HEK293 (cell line): ENCODE data around the gene TNFRSF4.
A peak's percentile ranks its signal among the peaks of the same experiment; 100 is the strongest.

Experiments
- CTCF ChIA-PET: fragments of 350-600 bp; formaldehyde crosslinking; extraction: SDS; loops from one replicate; lab custom pipeline; 2021; ENCODE audit warnings: antibody characterized with exemption; lab: Yijun Ruan, JAX
- POLR2A ChIA-PET: fragments of 300-600 bp; formaldehyde crosslinking; extraction: SDS; loops from one replicate; lab custom pipeline; 2020; ENCODE audit warnings: antibody characterized with exemption, inconsistent platforms; lab: Yijun Ruan, JAX
- H3K27ac ChIP-seq: fragments of 200-500 bp; sonication (Bioruptor generic); 2 replicates; pipeline ENCODE4 v1.5.1; 2014; ENCODE audit warnings: low read depth, low read length, control low read depth, inconsistent platforms; ENCODE audit errors: extremely low read depth
- H3K36me3 ChIP-seq, 2 experiments: fragments of 200-500 bp in 1 of 2; sonication (Bioruptor generic) in 1 of 2; 1 replicate in 1 of 2; 2 replicates in 1 of 2; pipeline ENCODE4 v1.5.1; 2014 to 2017; ENCODE audit warnings: inconsistent platforms in 2 of 2, low read length in 2 of 2; ENCODE audit not compliant: control insufficient read depth in 2 of 2, insufficient read depth in 1 of 2
- H3K4me1 ChIP-seq: fragments of 200-500 bp; sonication (Bioruptor generic); 2 replicates; pipeline ENCODE4 v1.5.1; 2014; ENCODE audit warnings: mild to moderate bottlenecking, low read length, inconsistent platforms; ENCODE audit not compliant: control insufficient read depth, insufficient read depth
- H3K4me3 ChIP-seq: 2 replicates; pipeline ENCODE4 v1.5.1; 2011; ENCODE audit warnings: low read depth, mild to moderate bottlenecking, control low read depth, low read length, moderate library complexity
- H3K9me3 ChIP-seq: fragments of 200-500 bp; sonication (Bioruptor generic); 2 replicates; pipeline ENCODE4 v1.5.1; 2014; ENCODE audit warnings: low read depth, low read length, inconsistent platforms; ENCODE audit not compliant: control insufficient read depth, insufficient read depth
- BCL11A ChIP-seq: fragments of 450-650 bp; formaldehyde crosslinking; IDR thresholded peaks from 2 replicates; pipeline ENCODE4 v1.5.1; 2016; ENCODE audit warnings: low read depth, missing biosample characterization, missing genetic modification characterization
- BCL6B ChIP-seq: fragments of 450-650 bp; formaldehyde crosslinking; IDR thresholded peaks from 2 replicates; pipeline ENCODE4 v1.5.1; 2017; ENCODE audit warnings: missing biosample characterization, missing genetic modification characterization
- EGR2 ChIP-seq: fragments of 450-650 bp; formaldehyde crosslinking; IDR thresholded peaks from 2 replicates; pipeline ENCODE4 v1.5.1; 2016; ENCODE audit warnings: low read depth, missing biosample characterization, missing genetic modification characterization
- ELK4 ChIP-seq: IDR thresholded peaks from 2 replicates; pipeline ENCODE4 v1.6.1; 2011; ENCODE audit warnings: mild to moderate bottlenecking, low read depth, low read length, borderline replicate concordance
- KLF1 ChIP-seq: fragments of 450-650 bp; formaldehyde crosslinking; IDR thresholded peaks from 2 replicates; pipeline ENCODE4 v1.5.1; 2016; ENCODE audit warnings: missing biosample characterization, missing genetic modification characterization
- PATZ1 ChIP-seq: fragments of 450-650 bp; formaldehyde crosslinking; IDR thresholded peaks from 2 replicates; pipeline ENCODE4 v1.5.1; 2016; ENCODE audit warnings: missing biosample characterization, missing genetic modification characterization
- RBAK ChIP-seq: fragments of 450-650 bp; formaldehyde crosslinking; IDR thresholded peaks from 2 replicates; pipeline ENCODE4 v1.5.1; 2016; ENCODE audit warnings: missing biosample characterization, missing genetic modification characterization
- SCRT1 ChIP-seq: fragments of 450-650 bp; formaldehyde crosslinking; IDR thresholded peaks from 2 replicates; pipeline ENCODE4 v1.5.1; 2016; ENCODE audit warnings: missing biosample characterization, missing genetic modification characterization, borderline replicate concordance
- SETDB1 ChIP-seq: IDR thresholded peaks from one replicate; pipeline ENCODE4 v1.6.1; 2017; ENCODE audit warnings: mild to moderate bottlenecking, low read length, moderate library complexity, mixed read lengths; ENCODE audit not compliant: insufficient read length
- ZBTB44 ChIP-seq: fragments of 450-650 bp; IDR thresholded peaks from 2 replicates; pipeline ENCODE4 v1.5.1; 2018; ENCODE audit warnings: missing biosample characterization, mild to moderate bottlenecking, missing genetic modification characterization
- ZFHX2 ChIP-seq: fragments of 450-650 bp; formaldehyde crosslinking; conservative IDR thresholded peaks from 2 replicates; pipeline ENCODE4 v1.5.1; 2016; ENCODE audit warnings: missing biosample characterization, missing genetic modification characterization
- ZFP69B ChIP-seq: fragments of 450-650 bp; formaldehyde crosslinking; IDR thresholded peaks from 2 replicates; pipeline ENCODE4 v1.5.1; 2016; ENCODE audit warnings: missing biosample characterization, missing genetic modification characterization
- ZNF114 ChIP-seq: fragments of 450-650 bp; formaldehyde crosslinking; IDR thresholded peaks from 2 replicates; pipeline ENCODE4 v1.5.0; 2017; ENCODE audit warnings: missing biosample characterization, missing genetic modification characterization
- ZNF26 ChIP-seq: fragments of 450-650 bp; formaldehyde crosslinking; IDR thresholded peaks from 2 replicates; pipeline ENCODE4 v1.5.1; 2016; ENCODE audit warnings: missing biosample characterization, missing genetic modification characterization
- ZNF266 ChIP-seq: fragments of 450-650 bp; formaldehyde crosslinking; IDR thresholded peaks from 2 replicates; pipeline ENCODE4 v1.5.1; 2016; ENCODE audit warnings: missing biosample characterization, missing genetic modification characterization, low read depth
- ZNF37A ChIP-seq: fragments of 450-650 bp; IDR thresholded peaks from 2 replicates; pipeline ENCODE4 v1.5.1; 2018; ENCODE audit warnings: missing biosample characterization, missing genetic modification characterization
- ZNF596 ChIP-seq: fragments of 450-650 bp; IDR thresholded peaks from 2 replicates; pipeline ENCODE4 v1.5.0; 2018; ENCODE audit warnings: missing biosample characterization, mild to moderate bottlenecking, missing genetic modification characterization, moderate library complexity
- ZNF600 ChIP-seq: fragments of 450-650 bp; formaldehyde crosslinking; IDR thresholded peaks from 2 replicates; pipeline ENCODE4 v1.5.1; 2016; ENCODE audit warnings: missing biosample characterization, missing genetic modification characterization
- ZNF639 ChIP-seq: fragments of 450-650 bp; formaldehyde crosslinking; IDR thresholded peaks from 2 replicates; pipeline ENCODE4 v1.5.1; 2016; ENCODE audit warnings: missing biosample characterization, missing genetic modification characterization
- ZNF777 ChIP-seq: fragments of 450-650 bp; formaldehyde crosslinking; IDR thresholded peaks from 2 replicates; pipeline ENCODE4 v1.5.1; 2017; ENCODE audit warnings: missing biosample characterization, missing genetic modification characterization, borderline replicate concordance
- ZNF791 ChIP-seq: fragments of 450-650 bp; formaldehyde crosslinking; IDR thresholded peaks from 2 replicates; pipeline ENCODE4 v1.5.1; 2016; ENCODE audit warnings: missing biosample characterization, missing genetic modification characterization
- ZSCAN16 ChIP-seq: fragments of 450-650 bp; formaldehyde crosslinking; IDR thresholded peaks from 2 replicates; pipeline ENCODE4 v1.5.1; 2016; ENCODE audit warnings: missing biosample characterization, missing genetic modification characterization

TNFRSF4 gene

GRCh38 chr1:1165900-1166421, 48.0 kb downstream of the TNFRSF4 start:
- H3K27ac ChIP-seq, result no peak overlapping the region
- no peaks in the 10 kb centered on the region for H3K4me1 ChIP-seq
- no peak for TF ChIP-seq ZNF791
- TF ChIP-seq BCL11A (tag by site-specific recombination), result no peak
- TF ChIP-seq SCRT1, result no peak
- TF ChIP-seq ZSCAN16 (tag by site-specific recombination), result no peak
- TF ChIP-seq ZFP69B (tag by site-specific recombination), result no peak
- no peak for TF ChIP-seq ZNF26
- peak; percentile 61 for TF ChIP-seq ZFHX2 (tag by site-specific recombination)
- peak; percentile 48; the same call in 1 of the 2 replicates for TF ChIP-seq EGR2 (tag by site-specific recombination)
- POLR2A ChIA-PET, result no interaction called here
- H3K4me3 ChIP-seq, result no peak overlapping the region
- CTCF ChIA-PET, result interaction anchor here (0.6 kb wide), 1 partner anchor 226 kb away, joined by 3 read pairs; no protein-coding TSS in a partner anchor
- H3K9me3 ChIP-seq, result no peaks in the 10 kb centered on the region
- H3K36me3 ChIP-seq, result no peaks in the 10 kb centered on the region

GRCh38 chr1:1165485-1165884, 48.5 kb downstream of the TNFRSF4 start:
- H3K27ac ChIP-seq, result no peak overlapping the region
- TF ChIP-seq SETDB1 (no peak), PATZ1 (tag by site-specific recombination) (no peak), ZNF596 (no peak), ZNF266 (tag by site-specific recombination) (no peak), ZNF600 (tag by site-specific recombination) (no peak), ELK4 (no peak), RBAK (tag by site-specific recombination) (no peak), BCL6B (tag by site-specific recombination) (no peak), ZNF114 (tag by site-specific recombination) (no peak), ZNF777 (tag by site-specific recombination) (no peak), ZNF639 (no peak), KLF1 (tag by site-specific recombination) (no peak), ZBTB44 (tag by site-specific recombination) (no peak), ZNF37A (tag by site-specific recombination) (no peak)
- H3K36me3 ChIP-seq, result no peaks in the 10 kb centered on the region
- no peaks in the 10 kb centered on the region for H3K4me1 ChIP-seq
- ChIA-PET CTCF (interaction anchor here (0.6 kb wide), 1 partner anchor 225 kb away, joined by 3 read pairs; no protein-coding TSS in a partner anchor), POLR2A (no interaction called here)
- no peak overlapping the region for H3K4me3 ChIP-seq
- H3K9me3 ChIP-seq, result no peaks in the 10 kb centered on the region
